ENCODE data around the gene TRIM71. TPM values are rescaled to one million over a fixed set of nuclear protein-coding genes. Genes with fewer than 3 reads are reported as not detected.
"Not testable (repeated sequence)": the region's sequence is repeated elsewhere in the genome, so short reads cannot be mapped to it uniquely, and the experiment has no call there.

Gene TRIM71
- polyA plus RNA-seq, 4 donors: 5.1 to 9.4 (median 7.2) TPM

DNA sequence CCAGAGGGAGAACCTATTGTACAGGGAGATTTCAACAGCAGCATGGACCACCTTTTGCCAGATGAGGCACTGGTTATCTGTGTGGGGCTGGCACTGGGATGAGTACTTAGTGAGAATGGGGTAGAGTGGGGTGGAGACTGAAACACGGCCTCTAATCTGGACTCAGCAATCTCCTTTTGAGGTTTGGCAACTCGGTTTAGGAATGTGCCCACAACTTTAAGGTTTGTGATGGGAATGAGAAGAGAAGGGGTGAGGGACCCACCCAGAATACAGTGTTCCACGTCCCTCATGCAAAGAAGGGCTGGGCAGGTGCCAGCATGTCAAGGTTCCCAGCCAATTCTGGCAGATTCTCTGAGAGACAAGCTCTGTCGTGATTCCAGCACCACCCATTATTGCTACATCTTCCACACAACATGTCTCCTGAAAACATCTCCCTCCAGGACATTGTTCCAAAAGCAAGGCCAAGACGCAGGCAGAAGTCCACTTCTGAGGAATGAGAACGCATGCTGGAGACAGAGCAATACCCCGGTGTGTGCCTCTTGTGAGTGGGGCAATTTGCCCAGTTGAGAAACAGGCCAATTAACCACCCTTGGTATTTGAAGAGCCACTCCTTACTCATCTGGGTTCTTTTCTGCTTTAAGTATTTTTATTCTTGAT lies 96.1 kb downstream of the TRIM71 start:
- no peak for DNase-seq (ENCODE audit: low read depth in 4 of 4, low spot score in 2 of 4)

GRCh38 chr3:32919920-32920319 lies 102.1 kb downstream of the TRIM71 start:
- DNase-seq (ENCODE audit: low read depth in 4 of 4, low spot score in 2 of 4): no peak

DNA sequence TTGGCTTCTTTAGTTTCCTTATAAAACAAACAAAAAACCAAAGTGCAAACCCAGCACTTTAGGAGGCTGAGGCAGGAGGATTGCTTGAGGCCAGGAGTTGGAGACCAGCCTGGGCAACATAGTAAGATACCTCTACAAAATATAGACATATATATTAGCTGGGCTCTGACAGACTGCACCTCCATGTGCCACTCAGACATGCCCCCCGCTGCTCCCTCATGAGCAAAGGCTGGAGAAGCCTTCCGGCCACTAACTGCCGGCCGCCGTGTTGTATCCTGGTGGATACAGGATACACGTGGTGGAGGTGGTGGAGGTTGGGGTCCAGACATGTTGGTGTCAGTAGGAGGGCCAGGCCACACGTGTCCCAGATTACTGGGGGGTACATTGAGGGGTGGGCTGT lies 104.3 kb downstream of the TRIM71 start:
- DNase-seq (ENCODE audit: low read depth in 4 of 4, low spot score in 2 of 4): no peak

DNA sequence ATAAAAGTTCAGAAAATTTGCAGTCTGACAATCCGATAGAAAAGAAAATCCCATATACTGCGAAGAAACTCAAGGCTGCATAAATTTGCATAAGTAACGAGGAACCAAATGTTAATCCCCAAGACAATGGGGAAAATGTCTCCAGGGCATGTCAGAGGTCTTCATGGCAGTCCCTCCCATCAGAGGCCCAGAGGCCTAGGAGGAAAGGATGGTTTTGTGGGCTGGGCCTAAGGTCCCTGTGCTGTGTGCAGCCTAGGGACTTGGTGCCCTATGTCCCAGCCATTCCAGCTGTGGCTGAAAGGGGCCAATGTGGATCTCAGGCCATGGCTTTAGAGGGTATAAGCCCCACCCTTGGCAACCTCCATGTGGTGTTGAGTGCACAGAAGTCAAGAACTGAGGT lies 112.4 kb downstream of the TRIM71 start:
- no peak for DNase-seq (ENCODE audit: low read depth in 4 of 4, low spot score in 2 of 4)

- DNase-seq (ENCODE audit: low read depth in 4 of 4, low spot score in 2 of 4): not testable (repeated sequence)
Measured at GRCh38 chr3:32931273-32931672, 113.5 kb downstream of the TRIM71 start.

GRCh38 chr3:32934150-32934742 lies 116.4 kb downstream of the TRIM71 start:
- no peak for DNase-seq (ENCODE audit: low read depth in 4 of 4, low spot score in 2 of 4)

DNA sequence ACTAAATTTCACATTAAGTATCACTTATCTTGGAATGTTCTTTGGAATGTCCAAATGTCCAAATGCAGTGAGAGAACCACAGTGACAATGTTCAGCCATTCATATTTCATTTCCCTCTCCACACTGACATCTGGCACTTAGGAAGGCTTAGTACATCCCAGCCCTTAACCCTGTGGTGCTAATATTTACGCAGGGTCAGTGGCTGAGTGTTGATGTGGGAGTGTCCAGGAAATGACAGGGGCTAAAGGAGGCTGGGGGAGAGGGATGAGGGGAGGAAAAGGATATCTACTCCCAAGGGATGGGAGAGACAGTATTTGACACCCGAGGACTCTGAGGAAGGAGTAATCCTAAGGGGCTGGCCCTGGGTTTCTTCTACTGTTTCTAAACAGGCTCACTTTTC lies 119.5 kb downstream of the TRIM71 start:
- DNase-seq (ENCODE audit: low read depth in 4 of 4, low spot score in 2 of 4): no peak

GRCh38 chr3:32939531-32940284 lies 121.9 kb downstream of the TRIM71 start:
- DNase-seq (ENCODE audit: low read depth in 4 of 4, low spot score in 2 of 4): not testable (repeated sequence)

DNA sequence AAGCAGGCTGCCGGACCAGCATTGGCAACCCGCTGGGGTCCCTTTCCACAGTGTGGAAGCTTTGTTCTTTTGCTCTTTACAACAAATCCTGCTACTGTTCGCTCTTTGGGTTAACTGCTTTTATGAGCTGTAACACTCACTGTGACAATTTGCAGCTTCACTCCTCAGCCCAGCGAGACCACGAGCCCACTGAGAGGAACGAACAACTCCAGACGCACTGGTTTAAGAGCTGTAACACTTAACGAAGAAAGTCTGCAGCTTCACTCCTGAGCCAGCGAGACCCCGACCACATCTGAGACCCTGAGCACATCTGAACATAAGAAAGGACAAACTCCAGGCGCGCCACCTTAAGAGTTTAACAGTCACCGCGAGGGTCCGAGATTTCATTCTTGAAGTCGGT lies 122.9 kb downstream of the TRIM71 start:
- no peak for DNase-seq (ENCODE audit: low read depth in 4 of 4, low spot score in 2 of 4)

DNA sequence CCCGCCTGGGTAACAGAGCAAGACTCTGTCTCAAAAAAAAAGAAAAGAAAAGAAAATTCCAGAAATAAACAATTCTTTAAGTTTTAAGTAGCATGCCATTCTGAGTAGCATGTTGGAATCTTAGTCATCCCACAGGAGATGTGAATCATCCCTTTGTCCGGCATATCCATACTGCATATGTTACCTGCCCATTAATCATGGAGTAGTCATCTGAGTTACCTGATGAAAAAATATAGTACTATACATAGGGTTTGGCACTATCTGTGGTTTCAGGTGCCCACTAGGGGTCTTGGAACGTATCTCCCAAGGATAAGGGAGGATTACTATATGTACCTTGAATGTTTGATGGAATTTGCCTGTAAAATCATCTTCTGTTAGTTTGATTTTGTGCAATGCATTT lies 127.3 kb downstream of the TRIM71 start:
- DNase-seq (ENCODE audit: low read depth in 4 of 4, low spot score in 2 of 4): no peak

DNA sequence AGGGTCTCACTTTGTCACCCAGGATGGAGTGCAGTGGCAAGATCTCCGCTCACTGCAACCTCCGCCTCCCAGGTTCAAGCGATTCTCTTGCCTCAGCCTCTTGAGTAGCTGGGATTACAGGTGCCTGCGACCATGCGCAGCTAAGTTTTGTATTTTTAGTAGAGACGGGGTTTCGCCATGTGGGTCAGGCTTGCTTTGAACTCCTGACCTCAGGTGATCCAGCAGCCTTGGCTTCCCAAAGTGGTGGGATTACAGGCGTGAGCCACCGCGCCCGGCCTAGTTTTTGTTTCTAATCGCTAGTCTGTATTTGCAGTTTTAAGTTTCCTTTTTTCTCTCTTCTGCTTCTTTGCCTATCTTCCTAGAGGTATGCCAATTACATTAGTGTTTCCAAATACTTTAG lies 127.8 kb downstream of the TRIM71 start:
- DNase-seq (ENCODE audit: low read depth in 4 of 4, low spot score in 2 of 4): not testable (repeated sequence)

DNA sequence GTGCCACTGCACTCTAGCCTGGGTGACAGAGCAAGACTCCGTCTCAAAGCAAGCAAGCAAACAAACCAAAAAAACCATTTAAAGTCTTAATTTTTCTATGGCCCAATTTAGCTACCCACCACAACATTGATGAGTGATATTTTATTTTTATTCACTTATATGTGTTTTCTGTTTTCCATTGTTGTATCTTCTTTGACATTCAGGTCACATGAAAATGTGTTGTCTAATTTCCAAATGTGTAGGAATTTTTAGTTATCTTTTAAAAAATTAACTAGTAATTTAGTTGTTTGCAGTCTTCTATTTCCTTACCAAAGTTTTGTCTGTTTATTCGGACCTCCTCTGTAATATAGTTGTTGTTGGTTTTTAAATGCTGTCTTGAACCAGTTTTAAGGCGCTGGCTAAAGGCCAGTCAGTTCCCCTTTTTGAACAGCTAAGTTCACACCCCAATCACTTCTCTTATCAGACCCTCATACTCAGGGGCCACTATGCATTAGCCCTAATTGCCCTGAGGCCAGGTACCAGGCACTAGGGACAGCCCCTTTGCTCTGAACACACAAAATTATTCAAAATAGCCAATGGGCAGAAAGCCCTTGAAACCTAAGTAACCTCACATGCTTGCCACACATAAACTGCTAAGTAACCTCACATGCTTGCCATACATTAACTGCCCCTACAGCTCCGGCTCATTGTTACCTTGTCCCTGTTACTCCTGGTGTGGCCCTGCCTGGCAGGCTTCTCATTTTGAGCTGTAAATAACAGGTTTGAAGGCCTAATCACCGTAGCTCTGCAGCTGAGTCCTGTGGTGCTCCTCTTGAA lies 129.4 kb downstream of the TRIM71 start:
- DNase-seq (ENCODE audit: low read depth in 4 of 4, low spot score in 2 of 4): no peak

Other genes with a start within 250 kb of the TRIM71 start
- 10 to 100 TPM; 36.5 to 41.0 (median 39.4) TPM for gene DYNC1LI1, start 247.1 kb upstream of the TRIM71 start, polyA plus RNA-seq (ENCODE audit: insufficient read length in 4 of 4)
- gene CNOT10, start 132.8 kb upstream of the TRIM71 start, polyA plus RNA-seq (ENCODE audit: insufficient read length in 4 of 4): 10 to 100 TPM; 37.3 to 67.5 (median 51.2) TPM
- under 1 TPM; 0.19 to 0.35 (median 0.26) TPM for gene CCR4, start 133.6 kb downstream of the TRIM71 start, polyA plus RNA-seq (ENCODE audit: insufficient read length in 4 of 4)